HepG2 (cell line): ENCODE measurements around the gene FN1. TPM values are rescaled to one million over a fixed set of nuclear protein-coding genes. Genes with fewer than 3 reads are reported as not detected.

Experiments used
- AGO2 ChIP-seq: fragments of 200-400 bp; formaldehyde crosslinking; optimal IDR thresholded peaks from 2 replicates; pipeline ENCODE3; 2017; ENCODE audit warnings: mild to moderate bottlenecking, low read depth, low read length, moderate library complexity
- ARID4A ChIP-seq: sonication (generic); formaldehyde crosslinking; IDR thresholded peaks from 2 replicates; pipeline ENCODE4 v1.5.0; 2020; ENCODE audit warnings: mild to moderate bottlenecking, missing genetic modification reagents, borderline replicate concordance
- ATRX ChIP-seq: sonication (generic); formaldehyde crosslinking; IDR thresholded peaks from 2 replicates; pipeline ENCODE4 v1.4.0; 2020; ENCODE audit warnings: missing genetic modification reagents, borderline replicate concordance
- EHMT2 ChIP-seq: fragments of 200-600 bp; sonication (generic); IDR thresholded peaks from 2 replicates; pipeline ENCODE4 v1.7.0; 2017; ENCODE audit warnings: antibody characterized with exemption, low read depth, low read length, borderline replicate concordance
- FOXK1 ChIP-seq: sonication (generic); formaldehyde crosslinking; IDR thresholded peaks from 2 replicates; pipeline ENCODE4 v1.4.0; 2020; ENCODE audit warnings: low read depth, missing genetic modification reagents, borderline replicate concordance
- ISL2 ChIP-seq: sonication (generic); formaldehyde crosslinking; IDR thresholded peaks from 2 replicates; pipeline ENCODE4 v1.5.0; 2020; ENCODE audit warnings: missing genetic modification reagents
- JDP2 ChIP-seq: sonication (generic); formaldehyde crosslinking; IDR thresholded peaks from 2 replicates; pipeline ENCODE4 v1.8.1; 2022; ENCODE audit warnings: missing genetic modification reagents, borderline replicate concordance
- NRL ChIP-seq: sonication (generic); formaldehyde crosslinking; IDR thresholded peaks from 2 replicates; pipeline ENCODE4 v1.5.0; 2020; ENCODE audit warnings: missing genetic modification reagents, mild to moderate bottlenecking, moderate library complexity, borderline replicate concordance
- RAD51 ChIP-seq: fragments of 450-650 bp; IDR thresholded peaks from 2 replicates; pipeline ENCODE4 v1.6.1; 2016; ENCODE audit warnings: borderline replicate concordance
- REST ChIP-seq, 2 experiments: IDR thresholded peaks; 2 replicates each; pipeline ENCODE4 v1.6.1; 2011 to 2012; ENCODE audit warnings: low read length in 2 of 2, borderline replicate concordance in 1 of 2, low read depth in 1 of 2, mild to moderate bottlenecking in 1 of 2, moderate library complexity in 1 of 2
- SIX4 ChIP-seq: sonication (generic); formaldehyde crosslinking; IDR thresholded peaks from 2 replicates; pipeline ENCODE4 v1.4.0; 2020; ENCODE audit warnings: missing genetic modification reagents
- SMARCE1 ChIP-seq: fragments of 450-650 bp; IDR thresholded peaks from 2 replicates; pipeline ENCODE4 v1.6.1; 2017; ENCODE audit warnings: borderline replicate concordance
- SNAI1 ChIP-seq: sonication (generic); formaldehyde crosslinking; IDR thresholded peaks from 2 replicates; pipeline ENCODE4 v1.5.0; 2020; ENCODE audit warnings: mild to moderate bottlenecking, missing genetic modification reagents, borderline replicate concordance
- THAP7 ChIP-seq: sonication (generic); formaldehyde crosslinking; IDR thresholded peaks from 2 replicates; pipeline ENCODE4 v1.8.1; 2023; ENCODE audit warnings: mild to moderate bottlenecking, missing genetic modification reagents
- TOPORS ChIP-seq: sonication (generic); formaldehyde crosslinking; IDR thresholded peaks from 2 replicates; pipeline ENCODE4 v1.8.0; 2023; ENCODE audit warnings: mild to moderate bottlenecking, missing genetic modification reagents
- ZFP82 ChIP-seq: sonication (generic); formaldehyde crosslinking; IDR thresholded peaks from 2 replicates; pipeline ENCODE4 v1.5.1; 2020; ENCODE audit warnings: mild to moderate bottlenecking, missing genetic modification reagents, borderline replicate concordance
- ZFYVE20 ChIP-seq: sonication (generic); formaldehyde crosslinking; IDR thresholded peaks from 2 replicates; pipeline ENCODE4 v1.8.0; 2023; ENCODE audit warnings: low read depth, mild to moderate bottlenecking, moderate library complexity, missing genetic modification reagents, borderline replicate concordance
- ZNF230 ChIP-seq: sonication (generic); formaldehyde crosslinking; IDR thresholded peaks from 2 replicates; pipeline ENCODE4 v1.4.0; 2020; ENCODE audit warnings: mild to moderate bottlenecking, missing genetic modification reagents
- ZNF235 ChIP-seq: sonication (generic); formaldehyde crosslinking; IDR thresholded peaks from 2 replicates; pipeline ENCODE4 v1.8.1; 2023; ENCODE audit warnings: mild to moderate bottlenecking, missing genetic modification reagents, borderline replicate concordance
- ZNF552 ChIP-seq: sonication (generic); formaldehyde crosslinking; IDR thresholded peaks from 2 replicates; pipeline ENCODE4 v1.9.0; 2022; ENCODE audit warnings: missing genetic modification reagents, mild to moderate bottlenecking, borderline replicate concordance
- polyA plus RNA-seq, 8 experiments: library from polyadenylated mRNA; depleted of rRNA in 3 of 8; stranded (reverse) in 7 of 8; unstranded in 1 of 8; fragments of >200 nt; fragmentation: Illumina TruSeq in 4 of 8; extraction: Trizol in 4 of 8; gene quantifications; 2 replicates each; pipeline versions ENCODE4 v1.2.1 to v1.2.3, GENCODE V29; 2011 to 2016; ENCODE audit warnings: low read depth in 4 of 8, missing spikeins in 1 of 8, mixed read lengths in 1 of 8; ENCODE audit not compliant: insufficient read depth in 1 of 8
- total RNA-seq, 5 experiments: library from RNA; depleted of rRNA; stranded (reverse); fragments of >200 nt; fragmentation: Illumina TruSeq; extraction: Trizol; gene quantifications; 2 replicates each; pipeline ENCODE4 v1.2.3, GENCODE V29; 2016; ENCODE audit warnings: low read depth in 1 of 5

FN1 gene
- total and polyA plus RNA-seq, 2 of the 13 experiments (the other 11 are each of a cell fraction or from before 2014, with no cell fraction given), result 1,847 to 6,471 TPM

GRCh38 chr2:215311625-215312396, 124.1 kb downstream of the FN1 start, which contains the start of gene ATIC (continued):
- TF ChIP-seq THAP7 (CRISPR knock-in tag), result peak; percentile 91; the same call in 1 of the 2 replicates
- TF ChIP-seq AGO2, result peak; percentile 95
- peak; percentile 96 for TF ChIP-seq TOPORS (CRISPR knock-in tag)
- peak; percentile 84 for TF ChIP-seq SIX4 (CRISPR knock-in tag)
- TF ChIP-seq ATRX, result no peak
- peak in 1 of 2 experiments; percentile 77; a peak in 1 of 4 replicates for TF ChIP-seq REST (IDR thresholded peaks at IDR 0.05; ENCODE audit: borderline replicate concordance in 1 of 2, low read depth in 1 of 2, low read length in 2 of 2)
- peak; percentile 100 for TF ChIP-seq ZFP82
- TF ChIP-seq ARID4A, result peak; percentile 99
- TF ChIP-seq FOXK1 (CRISPR knock-in tag), result peak; percentile 89
- peak; percentile 89; the same call in 1 of the 2 replicates for TF ChIP-seq ZNF552
- peak; percentile 99 for TF ChIP-seq ZNF230 (CRISPR knock-in tag)
- peak; percentile 72 for TF ChIP-seq ISL2 (CRISPR knock-in tag)
- no peak; the same call in none of the 2 replicates for TF ChIP-seq NRL (CRISPR knock-in tag)
- 0 out of 2 replicates have a peak, but pooled peaks have one; percentile 91 for TF ChIP-seq ZNF235
- TF ChIP-seq JDP2, result peak; percentile 72; the same call in 1 of the 2 replicates
- no peak for TF ChIP-seq SNAI1 (CRISPR knock-in tag)
- TF ChIP-seq SMARCE1, result no peak
- peak; percentile 93 for TF ChIP-seq RAD51
- peak; percentile 93 for TF ChIP-seq ZFYVE20
- TF ChIP-seq EHMT2, result no peak
